Activated CD8-positive, alpha-beta memory T cell treated with anti-CD3 and anti-CD28 coated beads, Interleukin-2, amount 50 U/mL, for 1 hour (primary cell): ENCODE results near the gene DCAF8L1.
"Not testable (repeated sequence)": the region's sequence is repeated elsewhere in the genome, so short reads cannot be mapped to it uniquely, and the experiment has no call there.

ENCODE experiments used
- DNase-seq: peaks from one replicate; pipeline ENCODE4 v3.0.0-alpha.2; 2020; ENCODE audit errors: extremely low read depth

Gene DCAF8L1

GRCh38 chrX:27981349-27981748, at the start of gene DCAF8L1:
TSS of gene DCAF8L1 (minus strand) at chrX:27981449. CDS start at chrX:27981334, 115 bp downstream.
- DNase-seq, result no peak

- no peak for DNase-seq
Measured at GRCh38 chrX:28022371-28022770, 41.1 kb upstream of the DCAF8L1 start.

DNA sequence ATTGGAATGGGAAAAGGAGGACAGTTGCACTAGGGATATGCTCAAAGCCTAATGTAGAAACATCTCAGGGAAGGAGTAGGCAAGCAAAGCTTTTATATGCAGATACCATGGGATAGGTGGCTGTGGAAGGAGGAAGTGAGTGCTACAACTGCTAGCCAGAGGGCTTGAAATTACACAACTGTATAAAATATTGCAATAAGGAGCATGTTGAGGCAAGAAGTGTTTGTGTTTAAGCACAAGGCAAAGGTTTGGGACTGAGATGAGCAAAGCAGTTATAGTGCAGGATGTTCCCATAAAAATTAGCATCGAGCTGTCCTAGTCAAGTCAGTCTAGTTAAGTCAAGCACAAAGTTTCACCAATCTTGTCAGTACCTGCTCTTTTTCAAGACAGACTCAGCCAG, 35.6 kb upstream of the DCAF8L1 start:
- DNase-seq, result no peak

DNA sequence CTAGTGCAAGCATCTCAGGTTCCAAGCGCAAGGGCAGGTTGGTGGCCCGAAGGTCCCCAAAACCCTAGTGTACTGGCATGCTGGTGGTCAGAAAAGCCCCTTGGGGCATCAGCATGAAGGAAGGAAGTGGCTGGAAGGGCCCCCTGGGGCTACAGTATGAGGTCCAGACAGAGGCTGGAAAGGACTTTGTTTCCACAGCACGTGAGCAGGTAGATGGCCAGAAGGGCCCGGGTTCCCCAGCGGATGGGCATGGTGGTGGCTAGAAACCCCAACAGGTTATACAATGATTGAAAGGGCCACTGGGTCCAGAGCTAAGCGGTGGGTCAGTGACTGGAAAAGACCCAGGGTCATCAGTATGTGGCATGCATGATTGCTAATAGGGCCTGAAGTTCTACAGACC, 34.7 kb upstream of the DCAF8L1 start:
- DNase-seq, result no peak

DNA sequence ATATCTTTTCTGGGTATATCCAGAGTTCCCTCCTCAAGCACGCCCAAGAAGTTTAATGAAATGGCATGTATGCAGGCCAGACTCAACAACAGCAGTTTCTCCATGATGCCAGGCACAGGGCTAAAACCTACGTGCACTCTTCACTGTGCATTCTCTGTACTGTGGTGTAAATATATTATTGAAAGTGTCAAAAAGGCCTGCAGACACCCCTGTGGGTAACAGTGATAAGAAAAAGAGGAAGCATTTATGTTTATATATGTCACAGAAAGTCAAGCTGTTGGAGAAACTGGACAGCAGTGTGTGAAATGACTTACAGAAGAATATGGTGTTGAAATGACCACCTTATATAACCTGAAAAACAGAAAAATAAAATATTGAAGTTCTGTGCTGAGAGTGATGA, 29.6 kb upstream of the DCAF8L1 start:
- DNase-seq, result no peak

DNA sequence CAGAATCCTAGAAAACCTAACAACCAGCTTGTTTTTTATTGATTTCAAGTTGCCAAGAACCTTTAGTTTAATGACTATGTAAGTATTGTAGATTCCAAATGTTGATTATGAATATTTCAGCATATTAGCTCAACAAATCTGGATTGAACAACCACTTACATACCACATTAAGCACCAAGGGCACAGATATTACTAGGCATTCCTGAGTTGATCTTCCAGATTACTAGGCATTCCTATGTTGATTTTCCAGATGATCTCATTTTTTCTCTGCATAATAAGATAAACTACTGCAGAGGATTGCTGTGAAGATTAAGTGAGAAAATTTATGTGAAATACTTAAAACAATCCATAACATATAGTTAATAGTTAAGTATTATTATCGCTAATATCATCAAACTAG, 17.4 kb upstream of the DCAF8L1 start:
- no peak for DNase-seq

GRCh38 chrX:27997622-27998021, 16.4 kb upstream of the DCAF8L1 start:
- no peak for DNase-seq

- DNase-seq, result no peak
Measured at GRCh38 chrX:27996132-27996531, 14.9 kb upstream of the DCAF8L1 start.

DNA sequence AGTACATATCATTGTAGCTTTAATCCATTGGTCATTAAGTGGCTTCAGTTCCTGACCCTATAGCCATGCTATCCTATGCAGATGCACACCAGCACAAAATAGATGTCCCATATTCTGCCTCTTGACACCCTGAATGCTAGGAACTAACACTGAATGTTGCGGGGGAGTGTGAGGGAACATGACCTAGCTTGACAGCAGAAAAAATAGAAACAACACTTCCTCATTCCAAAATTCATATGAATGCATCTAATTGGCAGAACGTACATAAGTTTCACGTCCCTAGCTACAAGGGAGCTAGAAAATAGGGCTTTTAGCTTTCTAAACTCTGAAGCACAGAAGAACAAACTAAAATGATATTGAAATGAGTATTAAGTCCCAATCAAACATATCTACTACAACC, 14.4 kb upstream of the DCAF8L1 start:
- DNase-seq, result no peak

- DNase-seq, result no peak
Measured at GRCh38 chrX:27987862-27988646, 6.8 kb upstream of the DCAF8L1 start.

- not testable (repeated sequence) for DNase-seq
Measured at GRCh38 chrX:27976934-27977333, 4.3 kb downstream of the DCAF8L1 start.

DNA sequence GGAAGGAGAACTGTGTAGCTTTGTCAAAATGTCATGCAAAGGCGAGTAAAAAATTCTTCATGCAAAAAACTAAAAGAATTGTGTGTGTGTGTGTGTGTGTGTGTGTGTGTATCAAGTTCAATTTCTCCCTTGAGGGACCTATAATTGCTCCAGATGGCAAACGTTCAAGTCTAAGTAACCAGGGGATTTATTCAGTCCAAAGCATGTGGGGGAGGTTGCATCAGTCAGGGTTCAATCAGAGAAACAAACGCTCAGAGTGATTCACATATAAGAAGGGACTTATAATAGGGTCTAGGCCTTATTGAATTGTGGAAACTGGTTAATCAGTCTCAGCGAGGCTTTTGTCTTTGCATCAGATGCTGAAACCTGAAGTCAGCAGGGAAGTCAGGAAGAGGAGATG, 5.0 kb downstream of the DCAF8L1 start:
- DNase-seq, result no peak

GRCh38 chrX:27968878-27969277, 12.4 kb downstream of the DCAF8L1 start:
- DNase-seq, result no peak

DNA sequence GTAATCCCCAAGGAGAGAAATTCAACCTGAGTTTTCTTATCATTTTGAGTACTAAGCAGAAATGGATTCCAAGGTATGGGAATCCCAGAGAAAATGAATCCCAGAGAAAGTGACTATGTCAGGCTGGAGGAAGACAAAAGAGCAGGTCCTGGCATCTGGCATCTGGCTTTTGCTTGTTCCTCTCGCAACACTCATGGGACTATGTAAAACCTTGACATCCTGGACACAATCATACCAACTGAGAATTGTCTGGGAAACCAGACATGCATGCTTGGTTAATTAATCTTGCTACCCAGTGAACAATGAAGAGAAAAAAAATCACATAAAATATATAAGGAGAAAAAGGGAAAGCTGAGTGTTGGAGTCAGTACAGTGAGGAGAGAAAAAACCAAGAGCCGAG, 12.9 kb downstream of the DCAF8L1 start:
- no peak for DNase-seq

DNA sequence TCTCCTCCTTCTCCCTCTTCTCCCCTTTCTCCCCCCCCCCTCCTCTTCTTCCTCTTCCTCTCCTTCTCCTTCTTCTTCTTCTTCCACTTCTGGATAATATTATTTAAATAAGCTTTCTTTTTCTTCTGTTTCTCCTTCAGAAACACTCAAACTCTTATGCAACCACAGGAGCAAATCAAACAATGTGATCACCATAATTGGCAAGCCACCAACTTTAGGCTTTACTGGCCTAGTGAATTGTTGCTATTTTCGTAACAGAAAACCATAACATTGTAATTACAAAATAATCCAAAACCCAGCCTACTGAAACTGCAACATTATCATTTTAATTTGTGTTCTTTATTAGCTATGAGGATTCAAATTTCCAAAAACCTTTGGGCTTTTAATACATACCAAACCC, 14.3 kb downstream of the DCAF8L1 start:
- DNase-seq, result no peak

GRCh38 chrX:27966492-27966891, 14.8 kb downstream of the DCAF8L1 start:
- no peak for DNase-seq

DNA sequence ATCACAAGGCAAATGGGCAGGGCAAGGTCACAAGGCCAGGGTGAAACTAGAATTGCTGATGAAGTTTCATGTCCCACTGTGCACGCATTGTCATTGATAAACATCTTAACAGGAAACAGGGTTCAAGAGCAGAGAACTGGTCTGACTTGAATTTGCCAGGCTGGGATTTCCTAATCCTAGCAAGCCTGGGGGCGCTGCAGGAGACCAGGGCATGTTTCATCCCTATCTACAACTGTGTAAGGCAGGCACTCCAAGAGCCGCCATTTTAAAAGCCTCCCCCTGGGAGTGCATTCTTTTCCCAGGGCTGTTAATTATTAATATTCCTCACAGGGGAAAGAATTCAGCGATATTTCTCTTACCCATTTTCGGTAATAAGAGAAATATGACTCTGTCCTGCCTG, 15.9 kb downstream of the DCAF8L1 start:
- DNase-seq, result not testable (repeated sequence)

DNA sequence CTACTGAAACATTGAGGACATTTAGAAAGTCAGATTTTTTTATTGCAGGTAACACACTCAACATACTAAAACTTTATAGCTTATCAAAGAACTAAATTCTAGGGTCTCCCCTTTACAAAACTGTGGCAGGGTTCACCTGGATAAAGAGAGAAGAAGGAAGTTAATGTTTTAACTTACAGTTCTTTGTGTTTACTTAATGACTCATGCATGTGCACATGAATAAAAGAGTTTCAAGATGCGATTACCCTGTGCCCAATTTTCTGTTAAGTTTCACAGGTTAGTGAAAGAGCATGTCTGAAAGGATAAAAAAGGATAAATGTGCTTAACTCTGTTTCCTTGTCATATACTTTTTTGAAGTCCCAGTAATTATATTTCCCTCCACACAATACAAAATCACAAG, 16.8 kb downstream of the DCAF8L1 start:
- no peak for DNase-seq

DNA sequence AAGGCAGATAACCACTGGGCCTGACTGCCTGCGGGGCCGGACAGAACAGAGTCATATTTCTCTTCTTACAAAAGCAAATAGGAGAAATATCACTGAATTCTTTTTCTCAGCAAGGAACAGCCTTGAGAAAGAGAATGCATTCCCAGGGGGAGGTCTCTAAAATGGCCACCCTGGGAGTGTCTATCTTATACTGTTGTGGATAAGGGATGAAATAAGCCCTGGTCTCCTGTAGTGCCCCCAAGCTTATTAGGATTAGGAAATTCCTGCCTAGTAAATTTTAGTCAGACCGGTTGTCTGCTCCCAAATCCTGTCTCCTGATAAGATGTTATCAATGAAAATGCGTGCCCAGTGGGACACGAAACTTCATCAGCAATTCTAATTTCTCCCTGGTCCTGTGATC, 20.8 kb downstream of the DCAF8L1 start:
- DNase-seq, result not testable (repeated sequence)

DNA sequence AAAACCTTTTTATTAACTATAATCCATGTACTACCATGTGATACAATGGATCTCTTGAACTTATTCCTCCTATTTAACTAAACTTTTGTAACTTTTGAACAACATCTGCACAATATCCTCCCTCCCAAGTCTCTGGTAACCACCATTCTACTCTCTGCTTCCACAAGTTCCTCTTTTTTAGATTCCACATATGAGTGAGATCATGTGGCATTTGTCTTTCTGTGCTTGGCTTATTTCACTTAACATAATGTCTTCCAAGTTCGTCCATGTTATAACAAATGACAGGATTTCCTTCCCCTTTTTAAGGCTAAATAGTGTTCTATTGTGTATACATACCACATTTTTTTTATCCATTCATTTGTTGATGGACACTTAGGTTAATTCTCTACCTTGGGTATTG, 28.1 kb downstream of the DCAF8L1 start:
- DNase-seq, result no peak

DNA sequence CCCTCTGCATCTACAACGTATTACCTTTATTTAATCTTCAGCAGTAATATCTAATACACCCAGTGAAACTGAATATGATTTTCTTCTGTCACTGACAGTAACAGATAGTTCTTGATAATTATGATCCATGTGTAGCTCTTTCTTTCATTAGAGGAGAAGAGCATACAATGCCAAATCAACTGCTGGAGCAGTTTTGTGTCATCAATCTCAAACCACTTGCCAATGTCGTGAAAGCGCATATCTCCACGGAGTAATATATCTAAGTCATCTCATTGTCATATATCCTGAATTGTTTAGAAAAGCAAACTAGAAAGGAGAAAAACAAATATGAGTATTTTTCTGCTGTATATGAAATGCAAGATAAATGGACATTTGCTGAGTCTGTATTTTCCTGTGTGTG, 47.9 kb downstream of the DCAF8L1 start:
- no peak for DNase-seq
